Endodermal cell (in vitro differentiated cells): ENCODE data around the gene CCDC8. TPM values are rescaled to one million over a fixed set of nuclear protein-coding genes. Genes with fewer than 3 reads are reported as not detected.

Source experiments
- DNase-seq: peaks from one replicate; pipeline ENCODE4 v3.0.0-alpha.2; 2017
- H3K27ac ChIP-seq: 2 replicates; pipeline ENCODE4 v1.5.1; 2013; ENCODE audit warnings: mild to moderate bottlenecking, low read depth, low read length, moderate library complexity
- H3K27me3 ChIP-seq: 2 replicates; pipeline ENCODE4 v1.6.1; 2013; ENCODE audit warnings: mild to moderate bottlenecking, low read length, moderate library complexity; ENCODE audit not compliant: insufficient read depth, control insufficient read depth, poor library complexity, severe bottlenecking
- H3K36me3 ChIP-seq: 2 replicates; pipeline ENCODE4 v1.7.0; 2013; ENCODE audit warnings: mild to moderate bottlenecking, low read length, moderate library complexity; ENCODE audit not compliant: control insufficient read depth, insufficient read depth
- H3K4me1 ChIP-seq: one replicate; pipeline ENCODE4 v1.7.0; 2013; ENCODE audit warnings: low read length; ENCODE audit not compliant: control insufficient read depth, insufficient read depth
- H3K4me3 ChIP-seq: 2 replicates; pipeline ENCODE4 v1.5.1; 2013; ENCODE audit warnings: mild to moderate bottlenecking, low read length, moderate library complexity
- H3K9ac ChIP-seq: 2 replicates; pipeline ENCODE4 v1.6.1; 2013; ENCODE audit warnings: mild to moderate bottlenecking, low read length, moderate library complexity; ENCODE audit not compliant: poor library complexity, severe bottlenecking; ENCODE audit errors: extremely low read depth
- H3K9me3 ChIP-seq: 2 replicates; pipeline ENCODE4 v1.6.1; 2013; ENCODE audit warnings: mild to moderate bottlenecking, low read length, moderate library complexity; ENCODE audit not compliant: control insufficient read depth
- H3K27ac Mint-ChIP-seq: 2 replicates; pipeline ENCODE4 v1.8.0; 2020; ENCODE audit warnings: mixed read lengths
- H3K27me3 Mint-ChIP-seq: 2 replicates; pipeline ENCODE4 v1.8.0; 2021; ENCODE audit warnings: mild to moderate bottlenecking, mixed read lengths; ENCODE audit not compliant: insufficient read depth
- H3K36me3 Mint-ChIP-seq: 2 replicates; pipeline ENCODE4 v1.8.0; 2020; ENCODE audit warnings: low read depth, mixed read lengths
- H3K4me1 Mint-ChIP-seq: 2 replicates; pipeline ENCODE4 v1.8.0; 2020; ENCODE audit warnings: mixed read lengths
- H3K4me3 Mint-ChIP-seq: 2 replicates; pipeline ENCODE4 v1.8.0; 2020; ENCODE audit warnings: mild to moderate bottlenecking, moderate library complexity, mixed read lengths
- H3K9me3 Mint-ChIP-seq: 2 replicates; pipeline ENCODE4 v1.8.0; 2020; ENCODE audit warnings: mild to moderate bottlenecking, mixed read lengths
- WGBS, 2 experiments: methylation state at CpG; one replicate each; pipeline versions ENCODE4 v1.1.5 to v1.1.7; 2013; ENCODE audit warnings: missing lambda C conversion rate in 2 of 2, mixed read lengths in 1 of 2; ENCODE audit not compliant: insufficient coverage in 1 of 2, insufficient read length in 1 of 2; 5-methylcytosine and 5-hydroxymethylcytosine counted together
- total RNA-seq, 2 donors: library from RNA; stranded (reverse); fragmentation: NEBNext Ultra II Directional in 1 of 2; extraction: Animal tissue kit (Norgen Biotek cat#: 25700) in 1 of 2; gene quantifications; 2 replicates in 1 of 2; 3 replicates in 1 of 2; pipeline ENCODE4 v1.2.1, GENCODE V29; 2021
- TF ChIP-seq, protein P1 (sequence below): fragments of 200-600 bp; sonication (generic); conservative IDR thresholded peaks from 2 replicates; pipeline ENCODE4 v1.5.0; 2021; ENCODE audit warnings: antibody characterized with exemption, mild to moderate bottlenecking

Gene CCDC8
- total RNA-seq, 2 donors from 2014 or later: 27.5 to 30.5 TPM

DNA sequence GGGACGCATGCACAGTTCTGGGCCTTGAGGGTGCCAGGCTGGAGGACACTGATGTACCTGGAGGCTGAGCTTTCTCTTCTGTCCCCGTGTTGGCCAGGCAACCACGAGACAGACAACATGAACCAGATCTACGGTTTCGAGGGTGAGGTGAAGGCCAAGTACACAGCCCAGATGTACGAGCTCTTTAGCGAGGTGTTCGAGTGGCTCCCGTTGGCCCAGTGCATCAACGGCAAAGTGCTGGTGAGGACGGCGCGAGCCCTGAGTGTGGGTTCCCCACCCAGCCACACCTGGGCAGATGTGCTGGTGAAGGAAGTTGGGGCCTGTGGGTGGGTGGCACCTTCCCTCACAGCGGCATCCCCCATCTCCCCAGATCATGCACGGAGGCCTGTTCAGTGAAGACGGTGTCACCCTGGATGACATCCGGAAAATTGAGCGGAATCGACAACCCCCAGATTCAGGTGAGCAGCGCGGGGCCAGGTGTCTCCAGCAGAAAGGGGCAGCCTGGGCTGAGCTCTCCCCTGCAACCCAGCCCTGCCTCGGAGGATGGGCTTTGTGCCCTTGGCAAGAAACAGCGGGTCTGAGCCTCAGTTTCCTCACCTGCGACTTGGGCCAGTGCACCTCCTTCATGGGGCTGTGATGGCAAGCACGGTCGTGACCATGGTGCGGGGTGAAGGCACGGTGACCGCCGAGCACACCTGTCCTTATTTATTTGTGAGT, 26.2 kb downstream of the CCDC8 start:
- H3K9me3 ChIP-seq: no peaks in the 10 kb centered on the region
- H3K36me3 Mint-ChIP-seq: peaks cover 78% of the 10 kb centered on the region
- H3K27ac Mint-ChIP-seq: no peak overlapping the region
- H3K4me1 Mint-ChIP-seq: no peaks in the 10 kb centered on the region
- H3K9me3 Mint-ChIP-seq: no peaks in the 10 kb centered on the region
- DNase-seq: no peak
- no peak overlapping the region for H3K27ac ChIP-seq
- H3K27me3 Mint-ChIP-seq: peaks cover 1% of the 10 kb centered on the region
- peaks cover 79% of the 10 kb centered on the region for H3K36me3 ChIP-seq
- WGBS, 2 experiments: 95 to 96% methylated on average over 9 to 30 of the region's 30 CpGs
- no peaks in the 10 kb centered on the region for H3K4me1 ChIP-seq
- no peak overlapping the region for H3K4me3 ChIP-seq
- H3K4me3 Mint-ChIP-seq: no peak overlapping the region
- H3K27me3 ChIP-seq: no peaks in the 10 kb centered on the region
- no peak overlapping the region for H3K9ac ChIP-seq
- TF ChIP-seq, protein P1, sequence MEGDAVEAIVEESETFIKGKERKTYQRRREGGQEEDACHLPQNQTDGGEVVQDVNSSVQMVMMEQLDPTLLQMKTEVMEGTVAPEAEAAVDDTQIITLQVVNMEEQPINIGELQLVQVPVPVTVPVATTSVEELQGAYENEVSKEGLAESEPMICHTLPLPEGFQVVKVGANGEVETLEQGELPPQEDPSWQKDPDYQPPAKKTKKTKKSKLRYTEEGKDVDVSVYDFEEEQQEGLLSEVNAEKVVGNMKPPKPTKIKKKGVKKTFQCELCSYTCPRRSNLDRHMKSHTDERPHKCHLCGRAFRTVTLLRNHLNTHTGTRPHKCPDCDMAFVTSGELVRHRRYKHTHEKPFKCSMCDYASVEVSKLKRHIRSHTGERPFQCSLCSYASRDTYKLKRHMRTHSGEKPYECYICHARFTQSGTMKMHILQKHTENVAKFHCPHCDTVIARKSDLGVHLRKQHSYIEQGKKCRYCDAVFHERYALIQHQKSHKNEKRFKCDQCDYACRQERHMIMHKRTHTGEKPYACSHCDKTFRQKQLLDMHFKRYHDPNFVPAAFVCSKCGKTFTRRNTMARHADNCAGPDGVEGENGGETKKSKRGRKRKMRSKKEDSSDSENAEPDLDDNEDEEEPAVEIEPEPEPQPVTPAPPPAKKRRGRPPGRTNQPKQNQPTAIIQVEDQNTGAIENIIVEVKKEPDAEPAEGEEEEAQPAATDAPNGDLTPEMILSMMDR: no peak

DNA sequence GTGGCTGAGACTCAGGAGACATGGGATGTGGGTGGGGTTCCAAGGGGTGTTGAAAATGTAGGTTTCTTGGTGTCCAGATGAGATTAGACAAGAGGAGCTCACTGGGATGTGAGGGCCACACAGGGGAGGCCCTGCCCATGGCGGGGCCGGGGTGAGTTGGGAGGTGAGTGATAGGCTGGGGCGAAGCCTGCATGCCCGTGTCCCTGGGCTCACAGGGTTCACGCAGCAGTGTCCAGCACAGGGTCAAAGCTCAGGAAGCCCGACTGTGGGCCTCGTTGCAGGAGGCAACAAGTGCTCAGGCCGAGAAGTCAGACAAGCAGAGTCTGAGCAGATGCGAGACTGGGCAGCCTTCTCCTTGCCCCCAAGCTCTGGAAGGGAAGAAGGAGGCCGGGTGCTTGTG, 27.2 kb downstream of the CCDC8 start:
- no peak for DNase-seq
- Histone ChIP-seq H3K4me1 (no peaks in the 10 kb centered on the region), H3K36me3 (peaks cover 84% of the 10 kb centered on the region), H3K9me3 (no peaks in the 10 kb centered on the region), H3K4me3 (no peak overlapping the region), H3K27ac (no peak overlapping the region), H3K27me3 (no peaks in the 10 kb centered on the region), H3K9ac (no peak overlapping the region)
- Mint-ChIP-seq H3K36me3 (peaks cover 81% of the 10 kb centered on the region), H3K4me1 (no peaks in the 10 kb centered on the region), H3K4me3 (no peak overlapping the region), H3K9me3 (no peaks in the 10 kb centered on the region), H3K27me3 (peaks cover 1% of the 10 kb centered on the region), H3K27ac (no peak overlapping the region)
- 92 to 95% methylated on average over 6 to 10 of the region's 10 CpGs for WGBS, 2 experiments
- TF ChIP-seq, protein P1: no peak

DNA sequence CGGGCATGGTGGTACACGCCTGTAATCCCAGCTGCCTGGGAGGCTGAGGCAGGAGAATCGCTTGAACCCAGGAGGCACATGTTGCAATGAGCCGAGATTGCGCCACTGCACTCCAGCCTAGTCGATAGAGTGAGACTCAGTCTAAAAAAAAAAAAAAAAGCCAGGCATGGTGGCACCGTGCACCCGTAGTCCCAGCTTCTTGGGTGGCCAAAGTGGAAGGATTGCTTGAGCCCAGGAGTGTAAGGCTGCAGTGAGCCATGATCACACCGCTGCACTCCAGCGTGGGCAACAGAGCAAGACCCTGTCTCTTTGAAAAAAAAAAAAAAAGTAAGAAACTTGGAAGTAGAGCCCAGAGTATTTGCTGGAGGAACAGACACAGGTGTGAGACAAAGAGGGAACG, 27.7 kb downstream of the CCDC8 start:
- Mint-ChIP-seq H3K27me3 (peaks cover 1% of the 10 kb centered on the region), H3K36me3 (peaks cover 84% of the 10 kb centered on the region), H3K27ac (no peak overlapping the region), H3K4me3 (no peak overlapping the region), H3K9me3 (no peaks in the 10 kb centered on the region), H3K4me1 (no peaks in the 10 kb centered on the region)
- Histone ChIP-seq H3K9ac (no peak overlapping the region), H3K36me3 (peaks cover 84% of the 10 kb centered on the region), H3K4me1 (no peaks in the 10 kb centered on the region), H3K27ac (no peak overlapping the region), H3K9me3 (no peaks in the 10 kb centered on the region), H3K27me3 (no peaks in the 10 kb centered on the region), H3K4me3 (no peak overlapping the region)
- WGBS, 2 experiments: 90 to 97% methylated on average over 6 to 11 of the region's 11 CpGs
- no peak for DNase-seq
- TF ChIP-seq, protein P1: no peak
